GM18951 (cell line): Measurements from ENCODE around the gene RNF225.
"Not testable (repeated sequence)": the region's sequence is repeated elsewhere in the genome, so short reads cannot be mapped to it uniquely, and the experiment has no call there.

Source experiments
- POLR2A ChIP-seq: IDR thresholded peaks from 4 replicates; pipeline ENCODE4 v1.6.1; 2011; ENCODE audit warnings: mild to moderate bottlenecking; ENCODE audit not compliant: insufficient read length, insufficient read depth; ENCODE audit errors: extremely low read depth
- in situ Hi-C: fragments of 300-500 bp; cut with MboI; formaldehyde crosslinking; loops from one replicate; pipeline ENCODE4 v1.12.0; 2022; ENCODE audit warnings: low sequenced_read_pairs, mixed read lengths, inconsistent platforms; ENCODE audit not compliant: unreplicated experiment

Gene RNF225

DNA sequence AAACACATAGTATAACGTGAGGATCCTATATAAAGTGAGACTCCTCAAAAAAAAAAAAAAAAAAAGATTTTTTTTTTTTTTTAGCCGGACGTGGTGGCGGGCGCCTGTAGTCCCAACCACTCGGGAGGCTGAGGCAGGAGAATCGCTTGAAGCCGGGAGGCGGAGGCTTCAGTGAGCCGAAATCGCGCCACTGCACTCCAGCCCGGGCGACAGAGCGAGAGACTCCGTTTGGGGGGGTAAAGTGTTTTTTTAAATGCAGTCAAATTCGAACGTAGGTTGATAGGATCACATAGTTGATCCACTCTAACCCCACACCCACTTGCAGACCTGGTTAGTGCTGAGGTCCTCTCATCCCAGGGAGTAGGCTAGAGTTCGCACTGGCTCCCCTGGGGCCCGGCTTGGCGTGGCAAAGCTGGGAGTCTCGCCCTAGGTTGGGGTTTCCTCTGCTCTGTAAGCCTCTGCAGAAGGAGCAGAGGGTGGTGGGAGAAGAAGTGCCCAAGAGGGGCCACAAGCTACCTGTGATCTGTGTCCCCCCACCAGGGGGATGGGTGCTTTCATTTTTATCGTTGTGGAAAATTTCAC, 6.5 kb downstream of the RNF225 start:
- in situ Hi-C loops, result no loop called here

DNA sequence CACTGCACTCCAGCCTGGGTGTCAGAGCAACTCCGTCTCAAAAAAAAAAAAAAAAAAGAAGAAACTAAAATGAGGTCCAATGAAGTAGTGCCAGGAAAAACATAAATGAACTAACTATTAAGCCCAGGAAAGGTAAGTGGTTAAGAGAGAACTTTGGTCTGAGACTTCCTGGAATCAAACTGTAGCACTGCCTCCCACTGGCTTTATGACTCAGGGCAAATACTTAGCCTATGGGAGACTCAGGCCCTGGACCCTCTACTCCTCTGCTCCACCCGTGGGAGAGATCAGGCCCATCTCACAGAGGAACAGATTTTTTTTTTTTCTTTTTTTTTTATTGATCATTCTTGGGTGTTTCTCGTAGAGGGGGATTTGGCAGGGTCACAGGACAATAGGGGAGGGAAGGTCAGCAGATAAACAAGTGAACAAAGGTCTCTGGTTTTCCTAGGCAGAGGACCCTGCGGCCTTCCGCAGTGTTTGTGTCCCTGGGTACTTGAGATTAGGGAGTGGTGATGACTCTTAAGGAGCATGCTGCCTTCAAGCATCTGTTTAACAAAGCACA, 8.5 kb downstream of the RNF225 start:
- in situ Hi-C loops, result not testable (repeated sequence)

More for the DNA sequence above, 6.5 kb downstream of the RNF225 start:
- no peak for TF ChIP-seq POLR2A

DNA sequence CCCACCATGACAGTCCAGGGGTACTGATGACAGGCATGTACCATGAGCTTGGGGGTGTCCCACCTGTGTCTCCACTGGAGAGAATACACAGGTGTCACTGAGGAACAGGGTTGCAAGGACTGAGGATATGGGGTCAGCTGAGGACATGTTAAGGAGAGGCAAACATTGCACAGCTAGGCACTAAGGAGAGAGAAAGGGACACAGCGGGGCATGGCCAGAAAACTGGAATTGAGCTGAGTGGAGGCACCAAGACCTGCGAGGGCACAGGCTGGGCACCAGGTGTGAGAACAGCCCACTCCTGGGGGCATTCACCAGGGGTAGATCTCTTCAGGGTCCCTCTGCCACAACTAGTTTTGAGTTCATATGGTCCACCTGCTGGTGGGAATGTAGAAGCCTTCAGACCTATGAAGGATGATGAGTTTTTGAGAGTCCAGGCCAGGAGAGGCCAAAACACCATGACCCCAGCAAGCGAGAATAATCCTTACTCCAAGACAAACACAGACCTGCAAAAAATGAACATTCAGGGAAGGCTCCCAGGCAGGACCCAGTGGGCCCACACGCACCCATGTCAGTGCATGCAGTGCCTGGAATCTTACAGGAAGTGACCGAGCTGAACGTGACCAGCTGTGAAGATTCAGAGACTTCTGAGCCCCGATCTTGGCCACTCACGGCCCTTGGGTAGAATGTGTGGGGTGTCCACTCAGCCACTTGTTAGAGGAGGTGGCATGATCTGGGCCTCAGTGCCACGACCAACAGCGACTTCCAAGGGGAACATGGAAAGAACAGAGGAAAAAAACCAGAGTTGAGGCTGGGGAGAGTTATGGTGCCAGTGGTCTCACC, 11.6 kb downstream of the RNF225 start:
- no peak for TF ChIP-seq POLR2A
- in situ Hi-C loops, result no loop called here

DNA sequence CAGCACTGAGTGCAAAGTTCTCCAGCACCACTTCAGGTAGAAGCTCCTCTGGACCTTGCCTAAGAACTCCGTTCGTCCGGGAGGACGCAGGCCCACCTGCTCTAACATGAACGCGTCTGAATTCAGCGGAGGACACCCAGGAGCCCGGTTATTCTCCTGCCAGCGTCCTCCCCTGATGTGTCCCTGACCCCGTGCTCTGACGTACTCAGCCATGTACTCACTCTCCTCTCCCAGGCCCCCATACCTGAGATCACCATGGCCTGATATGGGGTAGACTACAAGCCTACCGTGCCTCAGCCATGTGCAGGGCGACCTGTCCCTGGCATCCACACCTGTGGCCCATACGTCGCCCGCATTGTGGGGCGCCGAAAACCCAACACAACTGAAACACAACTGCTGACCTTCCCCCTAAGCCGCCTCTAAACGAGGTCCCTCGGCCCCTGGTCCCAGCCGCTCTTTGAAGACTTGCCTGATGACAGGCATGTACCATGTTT, 12.2 kb downstream of the RNF225 start:
- in situ Hi-C loops, result no loop called here
- TF ChIP-seq POLR2A, result no peak

DNA sequence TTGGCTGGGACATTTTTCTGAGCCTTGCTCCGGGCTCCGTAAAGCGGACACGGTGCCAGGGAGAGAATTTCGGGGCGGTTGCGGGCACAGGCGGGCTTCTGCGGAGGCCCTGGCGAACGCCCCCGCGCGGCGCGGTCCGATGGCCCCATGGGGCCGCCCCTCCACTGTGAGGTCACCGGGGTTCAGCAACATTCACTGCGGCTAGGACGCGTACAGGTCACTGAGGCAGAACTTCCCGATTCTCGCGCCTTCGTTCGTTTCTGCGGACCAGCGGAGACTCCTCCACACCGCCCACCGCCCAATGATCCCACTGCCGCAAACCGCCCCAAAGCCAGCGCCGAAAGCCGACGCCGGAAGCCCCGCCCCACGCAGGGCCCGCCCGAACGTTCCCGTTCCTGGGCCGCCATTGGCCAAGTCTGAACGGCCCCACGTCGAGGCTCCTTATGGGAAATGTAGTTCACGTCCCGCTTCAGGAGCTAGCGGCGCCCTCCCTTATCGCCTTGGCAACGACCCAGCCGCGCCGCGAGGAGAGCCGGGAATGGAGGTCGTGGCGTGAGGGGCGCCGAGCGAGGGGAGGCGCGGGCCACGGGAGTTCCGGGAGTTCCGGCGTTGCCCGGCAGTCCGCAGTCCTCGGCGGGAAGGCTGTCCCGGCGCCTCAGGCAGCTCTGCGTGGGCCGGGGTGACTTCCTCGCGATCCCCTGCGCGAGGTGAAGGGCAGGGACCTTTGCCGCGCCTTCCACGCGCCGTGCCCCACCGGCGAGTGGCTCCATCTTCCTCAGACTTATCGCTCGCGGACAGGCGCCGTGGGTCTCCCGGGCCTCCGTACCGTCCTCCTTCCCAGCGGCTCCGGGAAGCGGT, 12.9 kb downstream of the RNF225 start, which contains the start of gene ZNF584:
TSS of gene ZNF584 (plus strand) at position 498 of the 858 bp plus-strand sequence. CDS start 499 bp downstream, outside the sequence.
- peak; percentile 85 for TF ChIP-seq POLR2A
- in situ Hi-C loops, result no loop called here

DNA sequence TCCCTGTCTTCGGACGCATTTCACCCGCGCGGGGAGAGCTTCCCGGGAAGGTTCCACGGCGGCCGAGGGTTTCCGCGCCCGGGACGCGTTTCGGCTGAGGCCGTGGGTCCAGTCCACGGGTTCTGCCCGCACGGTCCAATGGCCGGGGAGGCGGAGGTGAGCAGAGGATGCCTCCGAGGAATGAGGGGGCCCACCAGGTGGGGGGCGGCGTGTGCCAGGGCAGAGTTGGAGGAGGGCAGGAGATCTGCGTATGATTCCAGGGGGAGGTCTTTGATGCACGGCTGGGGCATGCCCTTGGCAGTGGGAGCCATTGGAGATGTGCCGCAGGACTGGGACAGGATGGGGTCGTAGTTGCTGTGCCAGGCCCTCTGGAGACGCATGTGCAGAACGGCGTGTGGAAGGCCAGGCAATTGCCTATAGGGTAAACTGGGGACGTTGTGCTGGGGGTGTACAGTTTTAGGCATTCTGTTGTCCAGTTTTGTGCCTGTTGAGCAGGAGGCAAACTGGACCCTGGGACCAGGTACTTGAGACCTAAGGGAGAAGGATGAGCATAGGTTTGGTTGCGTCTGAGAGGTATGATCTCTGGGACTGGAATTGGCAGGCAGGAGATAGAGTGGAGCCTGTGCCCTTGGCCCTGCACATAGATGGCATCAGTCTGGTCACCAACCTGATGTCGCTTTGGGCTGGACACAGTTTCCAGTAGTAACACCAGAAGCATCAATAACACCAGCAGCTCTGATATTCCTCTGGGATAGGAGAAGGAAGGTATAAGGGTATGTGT, 13.7 kb downstream of the RNF225 start:
- no peak for TF ChIP-seq POLR2A
- in situ Hi-C loops, result no loop called here

DNA sequence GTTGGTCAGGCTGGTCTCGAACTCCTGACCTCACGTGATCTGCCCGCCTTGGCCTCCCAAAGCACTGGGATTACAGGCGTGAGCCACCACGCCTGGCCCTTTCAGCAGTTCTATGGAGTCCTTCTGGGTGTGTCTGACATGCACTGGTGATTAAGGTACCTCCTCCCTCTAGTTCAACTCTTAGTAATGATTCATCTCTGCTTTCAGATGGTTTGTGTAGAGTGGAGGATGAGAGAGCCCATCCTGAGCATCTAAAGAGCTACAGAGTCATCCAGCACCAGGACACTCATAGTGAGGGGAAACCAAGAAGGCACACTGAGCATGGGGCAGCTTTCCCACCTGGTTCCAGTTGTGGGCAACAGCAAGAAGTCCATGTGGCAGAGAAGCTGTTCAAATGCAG, 21.1 kb downstream of the RNF225 start:
- in situ Hi-C loops, result no loop called here
- TF ChIP-seq POLR2A, result no peak

DNA sequence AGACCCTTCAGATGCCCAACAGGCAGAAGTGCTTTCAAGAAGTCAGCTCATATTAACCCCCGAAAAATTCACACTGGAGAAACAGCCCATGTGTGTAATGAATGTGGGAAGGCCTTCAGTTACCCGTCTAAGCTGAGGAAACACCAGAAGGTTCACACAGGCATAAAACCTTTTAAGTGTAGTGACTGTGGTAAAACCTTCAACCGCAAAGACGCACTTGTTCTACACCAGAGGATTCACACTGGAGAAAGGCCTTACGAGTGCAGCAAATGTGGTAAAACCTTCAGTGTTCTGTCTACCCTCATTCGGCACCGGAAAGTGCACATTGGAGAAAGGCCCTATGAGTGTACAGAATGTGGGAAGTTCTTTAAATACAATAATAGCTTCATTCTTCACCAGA, 21.6 kb downstream of the RNF225 start:
- in situ Hi-C loops, result no loop called here
- no peak for TF ChIP-seq POLR2A

DNA sequence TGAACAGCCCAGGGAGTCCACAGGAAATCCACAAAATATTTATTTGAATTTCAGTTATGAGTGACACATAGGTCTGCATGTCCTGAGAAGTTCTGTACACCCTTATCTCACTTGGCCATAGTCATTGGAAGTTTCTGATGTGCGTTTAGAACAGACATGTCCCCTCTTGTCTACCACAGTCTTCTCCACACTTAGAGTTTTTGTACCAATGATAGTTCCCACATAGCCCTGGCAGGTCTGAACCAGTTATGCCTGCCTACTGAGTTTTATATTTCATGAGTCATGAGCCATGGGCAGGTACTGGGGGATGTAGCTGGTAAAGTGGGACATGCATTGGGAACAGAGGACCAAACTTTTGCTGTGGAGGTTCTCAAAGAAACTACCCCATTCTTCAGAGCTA, 33.2 kb downstream of the RNF225 start:
- no peak for TF ChIP-seq POLR2A
- in situ Hi-C loops, result no loop called here

DNA sequence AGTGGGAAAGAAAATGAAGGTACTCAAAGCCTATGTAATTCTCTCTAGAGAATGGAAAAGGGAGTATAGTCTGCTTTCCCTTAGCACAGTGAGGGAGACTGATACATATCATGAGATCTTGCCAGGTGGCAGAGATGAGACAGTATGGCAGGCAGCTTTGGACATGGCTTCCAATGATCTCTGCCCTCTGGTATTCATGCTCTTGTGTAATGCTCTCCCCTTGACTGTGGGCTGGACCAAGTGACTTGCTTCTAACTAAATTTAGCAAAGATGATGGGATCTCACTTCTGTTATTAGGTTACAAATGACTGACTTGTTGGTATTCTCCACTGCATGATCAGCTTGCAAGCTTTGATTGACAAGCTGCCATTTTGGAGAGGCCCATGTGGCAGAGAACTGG, 34.3 kb downstream of the RNF225 start:
- TF ChIP-seq POLR2A, result no peak
- in situ Hi-C loops, result no loop called here

DNA sequence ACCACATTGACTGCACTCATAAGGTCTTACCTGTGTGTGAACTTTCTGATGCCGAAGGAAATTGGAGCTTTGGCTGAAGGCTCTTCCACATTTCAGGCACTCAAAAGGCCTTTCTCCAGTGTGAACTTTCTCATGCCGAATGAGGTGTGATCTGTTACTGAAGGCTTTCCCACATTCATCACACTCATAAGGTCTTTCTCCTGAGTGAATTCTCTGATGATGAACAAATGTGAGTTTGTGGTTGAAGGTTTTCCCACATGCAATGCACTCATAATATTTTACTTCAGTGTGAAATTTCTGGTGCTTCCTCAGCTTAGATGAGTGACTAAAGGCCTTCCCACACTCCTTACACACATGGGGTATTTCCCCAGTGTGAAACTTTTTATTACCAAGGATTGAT, 38.8 kb downstream of the RNF225 start:
- no peak for TF ChIP-seq POLR2A
- in situ Hi-C loops, result no loop called here
